Inflammatory macrophage (primary cell): ENCODE data around the gene MFSD2B.
A peak's percentile ranks its signal among the peaks of the same experiment; 100 is the strongest.

ENCODE experiments used
- DNase-seq, 2 donors: peaks; one replicate each; pipeline ENCODE4 v3.0.0-alpha.2; 2020 to 2022

The MFSD2B gene

GRCh38 chr2:24051833-24052232 is 41.9 kb downstream of the MFSD2B start:
- no peak for DNase-seq

DNA sequence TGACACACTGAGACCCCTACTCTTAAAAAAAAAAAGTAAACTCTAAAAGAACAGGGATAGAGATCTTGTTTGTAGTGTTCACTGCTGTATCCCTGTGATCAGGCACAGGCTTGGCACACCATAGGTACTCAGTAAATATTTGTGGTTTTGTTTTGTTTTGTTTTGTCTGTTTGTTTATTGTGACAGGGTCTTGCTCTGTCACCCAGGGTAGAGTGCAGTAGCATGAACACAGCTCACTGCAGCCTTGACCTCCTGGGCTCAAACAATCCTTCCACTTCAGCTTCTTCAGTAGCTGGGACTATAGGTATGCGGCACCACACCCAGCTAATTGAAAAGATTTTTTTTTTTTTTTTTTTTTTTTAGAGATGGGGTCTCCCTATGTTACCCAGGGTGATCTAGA is 43.1 kb downstream of the MFSD2B start:
- DNase-seq, result no peak

- DNase-seq, result no peak
Measured at GRCh38 chr2:24054366-24055010, 44.6 kb downstream of the MFSD2B start.

DNA sequence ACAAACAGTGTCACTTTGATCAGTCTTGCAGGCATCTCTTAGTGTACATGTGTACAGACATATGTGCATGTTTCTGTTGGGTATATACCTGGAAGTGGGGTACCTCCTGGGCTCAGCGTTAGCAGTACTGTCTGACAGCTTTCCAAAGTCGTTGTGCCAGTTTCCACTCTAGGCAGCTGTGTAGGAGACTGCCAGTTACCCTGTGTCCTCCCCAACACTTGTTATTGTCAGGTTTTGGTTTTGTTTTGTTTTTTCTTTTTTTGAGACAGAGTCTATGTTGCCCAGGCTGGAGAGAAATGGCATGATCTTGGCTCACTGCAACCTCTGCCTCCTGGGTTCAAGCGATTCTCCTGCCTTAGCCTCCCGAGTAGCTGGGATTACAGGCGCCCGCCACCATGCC is 45.9 kb downstream of the MFSD2B start:
- no peak for DNase-seq

DNA sequence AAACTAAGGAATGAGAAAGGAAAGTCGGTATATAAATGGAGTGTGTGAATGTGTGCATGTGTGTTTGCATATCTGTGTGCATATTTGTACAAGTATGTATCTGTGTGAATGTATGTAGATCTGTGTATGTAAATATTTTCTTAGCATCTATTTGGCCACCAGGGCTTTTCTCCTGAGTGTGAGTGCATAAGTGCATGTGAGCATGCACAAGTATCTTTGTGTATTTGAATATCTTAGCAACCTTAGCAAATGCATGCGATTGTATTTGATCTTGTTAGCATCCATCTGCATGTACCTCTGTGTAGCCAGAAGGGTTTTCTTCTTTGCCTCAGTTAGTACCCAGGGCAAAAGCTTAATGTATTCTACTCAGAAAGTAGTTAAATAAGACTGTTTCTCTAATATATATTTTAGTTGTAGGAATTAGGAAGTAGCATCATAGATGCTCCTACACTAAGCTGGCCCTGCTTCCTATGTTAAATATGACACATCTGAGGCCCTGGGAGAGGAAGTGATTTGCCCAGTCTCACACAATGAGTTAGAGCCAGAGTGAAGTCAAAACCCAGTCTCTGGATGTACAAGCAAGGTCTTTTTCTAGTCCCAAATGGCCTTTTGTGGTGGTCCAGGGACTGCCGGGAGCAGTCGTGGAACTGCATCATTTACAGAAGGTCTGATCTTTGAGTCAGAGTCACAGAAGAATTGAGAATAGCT is 48.8 kb downstream of the MFSD2B start:
- DNase-seq, result peak; percentile 46 to 65

- no peak for DNase-seq
Measured at GRCh38 chr2:24065341-24065740, 55.5 kb downstream of the MFSD2B start.

DNA sequence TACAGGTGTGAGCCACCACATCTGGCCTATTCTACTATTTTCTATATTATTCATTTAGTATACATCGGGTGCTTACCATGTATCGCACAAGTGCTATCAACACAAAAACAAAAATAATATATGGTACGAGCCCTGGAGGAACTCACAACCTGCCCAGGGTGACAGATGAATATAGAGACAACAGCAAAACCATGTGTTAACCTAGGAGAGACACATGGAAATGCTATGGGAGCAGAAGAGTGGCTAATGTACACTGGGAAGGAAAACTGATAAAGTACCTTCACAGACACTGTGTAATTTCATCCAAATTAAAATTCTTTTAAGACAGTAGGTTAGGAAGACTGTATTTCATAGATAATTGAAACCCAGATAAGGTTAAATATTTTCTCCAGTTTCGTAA is 62.4 kb downstream of the MFSD2B start:
- DNase-seq, result no peak

GRCh38 chr2:24073816-24074215 is 63.9 kb downstream of the MFSD2B start:
- DNase-seq, result no peak

DNA sequence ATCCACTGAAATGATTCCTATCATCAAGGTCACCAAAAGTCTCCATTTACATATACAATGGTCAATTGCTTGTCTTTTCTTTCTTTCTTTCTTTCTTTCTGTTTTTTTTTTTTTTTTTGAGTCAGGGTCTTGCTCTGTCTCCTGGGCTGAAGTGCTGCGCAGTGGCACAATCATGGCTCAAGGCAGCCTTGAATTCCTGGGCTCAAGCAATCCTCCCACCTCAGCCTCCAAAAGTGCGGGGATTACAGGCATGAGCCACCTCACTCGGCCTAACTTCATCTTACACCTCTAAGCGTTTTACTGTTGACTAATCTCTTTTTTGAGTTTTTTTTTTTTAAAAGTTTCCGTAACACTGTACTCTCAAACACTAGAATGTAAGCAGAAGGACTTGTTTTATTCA is 65.4 kb downstream of the MFSD2B start:
- DNase-seq, result no peak
